Stimulated activated CD8-positive, alpha-beta memory T cell treated with anti-CD3 and anti-CD28 coated beads, Interleukin-15, amount 100 ng/mL, for 4 hours (primary cell): ENCODE data around the gene IRX4.

ENCODE experiments used
- DNase-seq, 2 donors: peaks; one replicate each; pipeline ENCODE4 v3.0.0-alpha.2; 2020; ENCODE audit warnings: low read depth in 2 of 2

IRX4 gene

GRCh38 chr5:1882337-1883119, at the start of gene IRX4:
Gene IRX4, minus strand, starts transcription at chr5:1882925. Its CDS starts 278 bp downstream, at chr5:1882647.
- no peak for DNase-seq

- no peak for DNase-seq
These were observed 49.0 kb upstream of the IRX4 start for GRCh38 chr5:1931604-1932231.

GRCh38 chr5:1930880-1931603, 48.3 kb upstream of the IRX4 start:
- DNase-seq = no peak

- DNase-seq = no peak
These were observed 47.8 kb upstream of the IRX4 start for GRCh38 chr5:1930501-1930879.

GRCh38 chr5:1929108-1929991, 46.6 kb upstream of the IRX4 start:
- no peak for DNase-seq

- DNase-seq = no peak
These were observed 44.0 kb upstream of the IRX4 start for GRCh38 chr5:1926471-1927341.

- DNase-seq = no peak
These were observed 43.3 kb upstream of the IRX4 start for GRCh38 chr5:1926071-1926440.

- no peak for DNase-seq
These were observed 42.7 kb upstream of the IRX4 start for GRCh38 chr5:1925111-1926070.

GRCh38 chr5:1923766-1924165, 41.0 kb upstream of the IRX4 start:
- DNase-seq = no peak

GRCh38 chr5:1923341-1923740, 40.6 kb upstream of the IRX4 start:
- no peak for DNase-seq

GRCh38 chr5:1921711-1922110, 39.0 kb upstream of the IRX4 start:
- no peak for DNase-seq

- DNase-seq = no peak
These were observed 37.0 kb upstream of the IRX4 start for GRCh38 chr5:1919750-1920149.

GRCh38 chr5:1919209-1919566, 36.5 kb upstream of the IRX4 start:
- DNase-seq = no peak

- no peak for DNase-seq
These were observed 35.9 kb upstream of the IRX4 start for GRCh38 chr5:1918488-1919208.

- no peak for DNase-seq
These were observed 35.2 kb upstream of the IRX4 start for GRCh38 chr5:1917830-1918487.

- DNase-seq = no peak
These were observed 33.6 kb upstream of the IRX4 start for GRCh38 chr5:1916041-1917001.

GRCh38 chr5:1915316-1915715, 32.6 kb upstream of the IRX4 start:
- no peak for DNase-seq
